Endothelial cell of umbilical vein (primary cell): ENCODE measurements around the gene SIGMAR1. TPM values are rescaled to one million over a fixed set of nuclear protein-coding genes. Genes with fewer than 3 reads are reported as not detected.

Experiments
- BruUV-seq: library from RNA; stranded (reverse); fragments of 400-500 nt; replicated peaks from 2 replicates; lab custom pipeline; 2021; lab: Mats Ljungman, UMichigan
- CTCF ChIA-PET: fragments of 300-600, 350-600 bp; sonication (Branson Sonifier 250); formaldehyde crosslinking; loops from one replicate; lab custom pipeline; 2021; ENCODE audit warnings: antibody characterized with exemption, inconsistent platforms; lab: Charles Lee
- POLR2A ChIA-PET: fragments of 300-600, 350-600 bp; sonication (Branson Sonifier 250); formaldehyde crosslinking; loops from one replicate; lab custom pipeline; 2021; ENCODE audit warnings: antibody characterized with exemption, inconsistent platforms; lab: Charles Lee
- DNase-seq: peaks from one replicate; pipeline ENCODE4 v3.0.0-alpha.2; 2011; ENCODE audit warnings: low read depth, low spot score
- FAIRE-seq: peaks from 2 replicates; lab custom pipeline; 2011; peaks lifted over from hg19 to GRCh38; lab: Jason Lieb, UNC
- H2AFZ ChIP-seq: 2 replicates; pipeline ENCODE4 v1.6.0; 2012; ENCODE audit warnings: low read depth, low read length, control low read depth, inconsistent platforms
- H3K27ac ChIP-seq: 2 replicates; pipeline ENCODE4 v1.5.1; 2011; ENCODE audit warnings: low read depth, mild to moderate bottlenecking, control low read depth, low read length, moderate library complexity; ENCODE audit not compliant: insufficient read depth
- H3K27me3 ChIP-seq, 2 experiments: 2 replicates each; pipeline versions ENCODE4 v1.6.0 to v1.6.1; 2011; ENCODE audit warnings: low read length in 2 of 2, mixed read lengths in 1 of 2; ENCODE audit not compliant: control insufficient read depth in 2 of 2, insufficient read depth in 2 of 2
- H3K36me3 ChIP-seq, 2 experiments: 2 replicates in 1 of 2; 3 replicates in 1 of 2; pipeline ENCODE4 v1.5.1; 2011; ENCODE audit warnings: low read length in 2 of 2, mild to moderate bottlenecking in 1 of 2, moderate library complexity in 1 of 2; ENCODE audit not compliant: control insufficient read depth in 2 of 2, insufficient read depth in 2 of 2; ENCODE audit errors: extremely low read depth in 1 of 2
- H3K4me1 ChIP-seq: 3 replicates; pipeline ENCODE4 v1.5.1; 2011; ENCODE audit warnings: mild to moderate bottlenecking, low read length; ENCODE audit not compliant: control insufficient read depth, insufficient read depth; ENCODE audit errors: extremely low read depth
- H3K4me2 ChIP-seq: 2 replicates; pipeline ENCODE4 v1.6.1; 2011; ENCODE audit warnings: low read length, control low read depth, mixed read lengths; ENCODE audit not compliant: insufficient read depth
- H3K4me3 ChIP-seq, 3 experiments: fragments of 200-600 bp in 1 of 3; sonication (generic), shearing (Covaris generic) in 1 of 3; replicated peaks in 1 of 3; 2 replicates each; pipeline ENCODE4 v1.5.1; 2011 to 2016; ENCODE audit warnings: control low read depth in 3 of 3, low read length in 3 of 3, mild to moderate bottlenecking in 2 of 3, inconsistent platforms in 1 of 3, low read depth in 1 of 3, moderate library complexity in 1 of 3; ENCODE audit not compliant: insufficient read depth in 1 of 3
- H3K79me2 ChIP-seq: 2 replicates; pipeline ENCODE4 v1.6.0; 2012; ENCODE audit warnings: low read length, inconsistent platforms; ENCODE audit not compliant: control insufficient read depth, insufficient read depth
- H3K9ac ChIP-seq: replicated peaks from 2 replicates; pipeline ENCODE3; 2011; ENCODE audit warnings: low read length, control low read depth; ENCODE audit not compliant: insufficient read depth; ENCODE audit errors: extremely low read depth
- H3K9me1 ChIP-seq: replicated peaks from 3 replicates; pipeline ENCODE4 v1.6.0; 2011; ENCODE audit warnings: mild to moderate bottlenecking, low read length; ENCODE audit not compliant: control insufficient read depth, insufficient read depth; ENCODE audit errors: extremely low read depth
- H3K9me3 ChIP-seq: replicated peaks from 2 replicates; pipeline ENCODE4 v1.5.1; 2012; ENCODE audit warnings: low read length, inconsistent platforms; ENCODE audit not compliant: control insufficient read depth, insufficient read depth
- H4K20me1 ChIP-seq: replicated peaks from 2 replicates; pipeline ENCODE3; 2011; ENCODE audit warnings: mild to moderate bottlenecking, low read length; ENCODE audit not compliant: control insufficient read depth, insufficient read depth; ENCODE audit errors: extremely low read depth
- EZH2 ChIP-seq: IDR thresholded peaks from 2 replicates; pipeline ENCODE4 v1.6.1; 2012; ENCODE audit warnings: borderline replicate concordance, low read depth, mild to moderate bottlenecking, moderate library complexity, low read length, inconsistent platforms; ENCODE audit not compliant: severe bottlenecking
- FOS ChIP-seq: IDR thresholded peaks from 2 replicates; pipeline ENCODE4 v1.6.1; 2011; ENCODE audit warnings: mild to moderate bottlenecking, low read length, moderate library complexity, borderline replicate concordance; ENCODE audit not compliant: insufficient read depth
- GATA2 ChIP-seq: IDR thresholded peaks from 2 replicates; pipeline ENCODE4 v1.7.0; 2011; ENCODE audit warnings: low read depth, mild to moderate bottlenecking, moderate library complexity, mixed read lengths, low read length; ENCODE audit not compliant: insufficient read length, insufficient read depth
- JUN ChIP-seq: IDR thresholded peaks from 2 replicates; pipeline ENCODE4 v1.6.1; 2011; ENCODE audit warnings: borderline replicate concordance, low read depth; ENCODE audit not compliant: insufficient read length, insufficient read depth
- MAX ChIP-seq: IDR thresholded peaks from 2 replicates; pipeline ENCODE4 v1.6.1; 2011; ENCODE audit not compliant: insufficient read depth, insufficient read length
- MYC ChIP-seq: IDR thresholded peaks from one replicate; pipeline ENCODE4 v1.6.1; 2011; ENCODE audit warnings: mild to moderate bottlenecking, low read depth, low read length
- POLR2A ChIP-seq: IDR thresholded peaks from 2 replicates; pipeline ENCODE4 v1.6.1; 2012; ENCODE audit warnings: low read depth, mild to moderate bottlenecking, control low read depth, low read length
- dilution Hi-C: fragments of 300-500 bp; cut with MboI; formaldehyde crosslinking; loops from one replicate; pipeline ENCODE4 v1.15.0; 2019; ENCODE audit warnings: low sequenced_read_pairs; ENCODE audit not compliant: extremely low pct_ligation_motif_present
- intact Hi-C: fragments of 100-400 bp; cut with micrococcal nuclease; formaldehyde crosslinking; loops from one replicate; pipeline ENCODE4 v1.10.0; 2022
- polyA plus RNA-seq, 4 experiments: library from polyadenylated mRNA; depleted of rRNA in 3 of 4; stranded (reverse) in 3 of 4; unstranded in 1 of 4; fragments of >200 nt; gene quantifications; 2 replicates each; pipeline versions ENCODE4 v1.2.1 to v1.2.3, GENCODE V29; 2011 to 2012; ENCODE audit warnings: missing spikeins in 1 of 4
- total RNA-seq: library from RNA; stranded (reverse); gene quantifications from 2 replicates; pipeline ENCODE4 v1.2.3, GENCODE V29; 2021
- TF ChIP-seq, protein P1 (sequence below), 2 donors: IDR thresholded peaks; 1 replicate in 1 of 2; 2 replicates in 1 of 2; pipeline ENCODE4 v1.5.1; 2011; ENCODE audit warnings: low read length in 2 of 2, mild to moderate bottlenecking in 2 of 2, moderate library complexity in 2 of 2, control low read depth in 1 of 2, inconsistent platforms in 1 of 2, low read depth in 1 of 2; ENCODE audit not compliant: insufficient read depth in 1 of 2; ENCODE audit errors: extremely low read depth in 1 of 2

Gene SIGMAR1
- total and polyA plus RNA-seq, 2 donors (not counting 3 experiments of a cell fraction or from before 2014, with no cell fraction given): 78.4 to 81.2 TPM

DNA sequence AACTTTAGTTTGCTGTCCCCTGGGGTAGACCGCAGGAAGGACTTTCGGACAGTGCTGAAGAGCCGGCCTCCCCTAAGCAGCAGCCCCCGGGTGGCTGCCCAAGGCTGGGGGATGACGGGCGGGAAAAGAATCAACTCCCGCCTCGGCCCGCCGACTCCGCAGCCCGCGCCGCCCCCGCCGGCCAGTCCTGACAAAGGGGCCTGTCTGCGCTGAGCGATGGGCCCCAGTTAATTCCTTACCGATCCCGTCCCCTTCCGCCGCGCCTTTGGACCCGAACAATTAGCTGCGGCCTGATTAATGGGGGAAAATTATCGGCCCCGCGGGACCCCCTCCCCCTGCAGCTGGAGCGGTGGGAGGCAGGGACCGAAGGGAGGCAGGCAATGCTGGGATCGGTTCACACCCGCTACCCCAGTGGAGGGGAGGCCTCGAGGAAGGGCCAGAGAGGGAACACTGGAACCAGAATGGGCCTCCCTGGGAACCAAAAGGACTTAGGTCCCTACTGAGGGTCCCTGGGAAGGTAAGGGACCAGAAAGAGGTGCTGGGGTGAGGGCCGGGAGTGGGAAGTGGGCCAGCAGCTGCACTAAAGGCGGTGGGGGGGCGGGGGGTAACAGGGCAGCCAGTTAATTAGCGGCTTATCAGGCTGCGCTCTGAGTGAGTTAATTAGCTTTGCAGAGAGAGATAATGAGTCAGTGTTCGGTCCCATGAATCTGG, 13.0 kb downstream of the SIGMAR1 start:
- dilution Hi-C loops (no loop called here), intact Hi-C loops (no loop called here)
- ChIA-PET CTCF (interaction anchor here (1.5 to 1.9 kb wide), 2 partner anchors 9 to 21 kb away, joined by 4 to 14 read pairs; no protein-coding TSS in a partner anchor), POLR2A (no interaction called here)
- Histone ChIP-seq H3K4me3 (no peak overlapping the region), H3K9ac (no peak overlapping the region), H3K9me3 (no peaks in the 10 kb centered on the region), H3K4me1 (peaks cover 12% of the 10 kb centered on the region), H3K27me3 (peaks cover 56 to 66% of the 10 kb centered on the region in 2 experiments), H3K9me1 (no peaks in the 10 kb centered on the region), H4K20me1 (no peaks in the 10 kb centered on the region), H2AFZ (no peak overlapping the region), H3K4me2 (no peak overlapping the region), H3K79me2 (no peaks in the 10 kb centered on the region), H3K27ac (no peak overlapping the region), H3K36me3 (no peaks in the 10 kb centered on the region)
- TF ChIP-seq EZH2 (peak; percentile 99), POLR2A (no peak)
- DNase-seq (no peak), FAIRE-seq (no peak)
- no TSS peak for BruUV-seq

- no peak overlapping the region for H2AFZ ChIP-seq
- POLR2A ChIA-PET: no interaction called here
These were observed 14.0 kb downstream of the SIGMAR1 start for GRCh38 chr9:34623374-34624235.

More at GRCh38 chr9:34623374-34624235, 14.0 kb downstream of the SIGMAR1 start:
- dilution Hi-C loops: no loop called here
- H3K4me2 ChIP-seq: no peak overlapping the region
- H3K27me3 ChIP-seq: peaks cover 50 to 56% of the 10 kb centered on the region in 2 experiments
- intact Hi-C loops: no loop called here
- FAIRE-seq: no peak
- H3K27ac ChIP-seq: no peak overlapping the region
- H3K9me1 ChIP-seq: no peaks in the 10 kb centered on the region
- DNase-seq: no peak
- H3K9ac ChIP-seq: no peak overlapping the region
- peaks cover 13% of the 10 kb centered on the region for H3K4me1 ChIP-seq
- no peaks in the 10 kb centered on the region for H3K79me2 ChIP-seq
- TF ChIP-seq POLR2A (no peak), MAX (no peak), MYC (no peak), GATA2 (no peak), EZH2 (peak; percentile 81), JUN (no peak), FOS (no peak)
- TF ChIP-seq, protein P1, sequence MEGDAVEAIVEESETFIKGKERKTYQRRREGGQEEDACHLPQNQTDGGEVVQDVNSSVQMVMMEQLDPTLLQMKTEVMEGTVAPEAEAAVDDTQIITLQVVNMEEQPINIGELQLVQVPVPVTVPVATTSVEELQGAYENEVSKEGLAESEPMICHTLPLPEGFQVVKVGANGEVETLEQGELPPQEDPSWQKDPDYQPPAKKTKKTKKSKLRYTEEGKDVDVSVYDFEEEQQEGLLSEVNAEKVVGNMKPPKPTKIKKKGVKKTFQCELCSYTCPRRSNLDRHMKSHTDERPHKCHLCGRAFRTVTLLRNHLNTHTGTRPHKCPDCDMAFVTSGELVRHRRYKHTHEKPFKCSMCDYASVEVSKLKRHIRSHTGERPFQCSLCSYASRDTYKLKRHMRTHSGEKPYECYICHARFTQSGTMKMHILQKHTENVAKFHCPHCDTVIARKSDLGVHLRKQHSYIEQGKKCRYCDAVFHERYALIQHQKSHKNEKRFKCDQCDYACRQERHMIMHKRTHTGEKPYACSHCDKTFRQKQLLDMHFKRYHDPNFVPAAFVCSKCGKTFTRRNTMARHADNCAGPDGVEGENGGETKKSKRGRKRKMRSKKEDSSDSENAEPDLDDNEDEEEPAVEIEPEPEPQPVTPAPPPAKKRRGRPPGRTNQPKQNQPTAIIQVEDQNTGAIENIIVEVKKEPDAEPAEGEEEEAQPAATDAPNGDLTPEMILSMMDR (IDR thresholded peaks at IDR 0.05; ENCODE audit: extremely low read depth in 1 of 2, insufficient read depth in 1 of 2, low read depth in 1 of 2, low read length in 2 of 2): no peak
- H3K9me3 ChIP-seq: no peaks in the 10 kb centered on the region
- BruUV-seq: no TSS peak
- CTCF ChIA-PET: interaction anchor here (0.7 to 5.0 kb wide), 4 partner anchors 10 to 79 kb away, joined by 3 to 41 read pairs (median 4); partner anchors contain the start of gene RPP25L
- H3K4me3 ChIP-seq: no peak overlapping the region
- no peaks in the 10 kb centered on the region for H3K36me3 ChIP-seq
- no peaks in the 10 kb centered on the region for H4K20me1 ChIP-seq
